DMS79 (cell line): ENCODE measurements around the gene DIP2C.
A peak's percentile ranks its signal among the peaks of the same experiment; 100 is the strongest.
"Not testable (repeated sequence)": the region's sequence is repeated elsewhere in the genome, so short reads cannot be mapped to it uniquely, and the experiment has no call there.

Experiments used
- DNase-seq: peaks from one replicate; lab custom pipeline; 2025; lab: John Stamatoyannopoulos, UW

Gene DIP2C

GRCh38 chr10:697097-697875 is 7.8 kb upstream of the DIP2C start:
- no peak for DNase-seq

GRCh38 chr10:695396-695795 is 5.9 kb upstream of the DIP2C start:
- no peak for DNase-seq

GRCh38 chr10:693506-693905 is 4.0 kb upstream of the DIP2C start:
- no peak for DNase-seq

GRCh38 chr10:692682-693351 is 3.3 kb upstream of the DIP2C start:
- DNase-seq, result no peak

GRCh38 chr10:691216-691615 is 1.7 kb upstream of the DIP2C start:
- DNase-seq, result no peak

GRCh38 chr10:690372-691161 is 1.1 kb upstream of the DIP2C start:
- DNase-seq, result no peak

- DNase-seq, result no peak
Measured at GRCh38 chr10:689121-689451, 382 bp downstream of the DIP2C start.

- no peak for DNase-seq
Measured at GRCh38 chr10:688312-689120, 952 bp downstream of the DIP2C start.

- no peak for DNase-seq
Measured at GRCh38 chr10:687583-688311, 1.7 kb downstream of the DIP2C start.

GRCh38 chr10:686155-686931 is 3.1 kb downstream of the DIP2C start:
- no peak for DNase-seq

GRCh38 chr10:685613-686012 is 3.9 kb downstream of the DIP2C start:
- DNase-seq, result no peak

GRCh38 chr10:683448-684071 is 5.9 kb downstream of the DIP2C start:
- no peak for DNase-seq

- no peak for DNase-seq
Measured at GRCh38 chr10:682931-683447, 6.5 kb downstream of the DIP2C start.

- DNase-seq, result no peak
Measured at GRCh38 chr10:681670-682318, 7.7 kb downstream of the DIP2C start.

- DNase-seq, result no peak
Measured at GRCh38 chr10:680745-681144, 8.7 kb downstream of the DIP2C start.

- DNase-seq, result peak; percentile 16
Measured at GRCh38 chr10:680146-680545, 9.3 kb downstream of the DIP2C start.

GRCh38 chr10:679556-679955 is 9.9 kb downstream of the DIP2C start:
- DNase-seq, result no peak

- DNase-seq, result not testable (repeated sequence)
Measured at GRCh38 chr10:678662-679005, 10.8 kb downstream of the DIP2C start.
